Coronary artery (tissue), 2 donors: ENCODE results near the gene CSNK2A2.

Source experiments
- DNase-seq: peaks from one replicate; pipeline ENCODE4 v3.0.0-alpha.2; 2017; ENCODE audit warnings: low spot score
- H3K27ac ChIP-seq, 2 donors: fragments of 200-600 bp; sonication (generic); one replicate each; pipeline ENCODE4 v1.5.1; 2016 to 2019
- H3K4me3 ChIP-seq: fragments of 200-600 bp; sonication (generic); 2 replicates; pipeline ENCODE4 v1.5.1; 2016; ENCODE audit warnings: mild to moderate bottlenecking, moderate library complexity
- CTCF ChIP-seq: fragments of 200-600 bp; sonication (generic); IDR thresholded peaks from one replicate; pipeline ENCODE4 v1.5.1; 2019; ENCODE audit warnings: antibody characterized with exemption

CSNK2A2 gene

GRCh38 chr16:58124601-58124915, 73.3 kb downstream of the CSNK2A2 start:
- no peak for TF ChIP-seq CTCF
- H3K27ac ChIP-seq = no peak overlapping the region
- no peak for DNase-seq
- H3K4me3 ChIP-seq = no peak overlapping the region

- H3K27ac ChIP-seq = no peak overlapping the region
- no peak overlapping the region for H3K4me3 ChIP-seq
- DNase-seq = no peak
- no peak for TF ChIP-seq CTCF
Measured at GRCh38 chr16:58123896-58124600, 73.9 kb downstream of the CSNK2A2 start.

GRCh38 chr16:58121132-58121531, 76.8 kb downstream of the CSNK2A2 start:
- TF ChIP-seq CTCF = no peak
- Histone ChIP-seq H3K27ac (no peak overlapping the region), H3K4me3 (no peak overlapping the region)
- no peak for DNase-seq

- no peak overlapping the region for H3K27ac ChIP-seq
- DNase-seq = no peak
- TF ChIP-seq CTCF = no peak
- H3K4me3 ChIP-seq = no peak overlapping the region
Measured at GRCh38 chr16:58120234-58120633, 77.7 kb downstream of the CSNK2A2 start.

- DNase-seq = no peak
- Histone ChIP-seq H3K27ac (no peak overlapping the region), H3K4me3 (no peak overlapping the region)
- no peak for TF ChIP-seq CTCF
Measured at GRCh38 chr16:58119509-58119845, 78.4 kb downstream of the CSNK2A2 start.

GRCh38 chr16:58118801-58119508, 79.0 kb downstream of the CSNK2A2 start:
- no peak for DNase-seq
- TF ChIP-seq CTCF = no peak
- no peak overlapping the region for H3K4me3 ChIP-seq
- H3K27ac ChIP-seq = no peak overlapping the region

- no peak overlapping the region for H3K27ac ChIP-seq
- no peak for DNase-seq
- TF ChIP-seq CTCF = no peak
Measured at GRCh38 chr16:58116529-58116928, 81.4 kb downstream of the CSNK2A2 start.

More at GRCh38 chr16:58116529-58116928, 81.4 kb downstream of the CSNK2A2 start:
- H3K4me3 ChIP-seq = no peak overlapping the region
